Right lung (tissue), 10 donors: ENCODE measurements around the gene CDC37. TPM values are rescaled to one million over a fixed set of nuclear protein-coding genes. Genes with fewer than 3 reads are reported as not detected.

ENCODE experiments used
- DNase-seq, 2 donors: peaks; one replicate each; pipeline ENCODE4 v3.0.0-alpha.2; 2013
- long read RNA-seq, 8 donors: transcript quantifications; one replicate each; lab custom pipeline, GENCODE V29; 2026
- polyA plus RNA-seq, 5 donors: library from polyadenylated mRNA; unstranded; fragments of 120-200 nt; gene quantifications; one replicate each; pipeline versions ENCODE4 v1.2.1 to v1.2.3, GENCODE V29; 2013; ENCODE audit warnings: inconsistent platforms in 1 of 5, low replicate concordance in 1 of 5; ENCODE audit not compliant: insufficient read length in 5 of 5, insufficient read depth in 1 of 5

CDC37 gene
- 100 to 1,000 TPM; 147 to 223 (median 164) TPM for polyA plus RNA-seq
- long read RNA-seq, donor 1, transcript CDC37-201 (8 exons, 1,608 nt): major isoform, 69 of 142 reads
- long read RNA-seq, donor 1, transcript CDC37-209 (7 exons, 1,377 nt): minor isoform, 28 of 142 reads
- long read RNA-seq, donor 1, partial matches to known transcripts: 44 of 142 reads
- long read RNA-seq, donor 1, other reads (novel, unspliced or antisense): 0 of 142 reads
- long read RNA-seq, donor 2, transcript CDC37-209 (7 exons, 1,377 nt): minor isoform, 21 of 76 reads
- long read RNA-seq, donor 2, transcript CDC37-201 (8 exons, 1,608 nt): major isoform, 40 of 76 reads
- long read RNA-seq, donor 2, partial matches to known transcripts: 14 of 76 reads
- long read RNA-seq, donor 2, other reads (novel, unspliced or antisense): 0 of 76 reads
- long read RNA-seq, donor 3, transcript CDC37-209 (7 exons, 1,377 nt): minor isoform, 22 of 94 reads
- long read RNA-seq, donor 3, transcript CDC37-201 (8 exons, 1,608 nt): major isoform, 29 of 94 reads
- long read RNA-seq, donor 3, partial matches to known transcripts: 43 of 94 reads
- long read RNA-seq, donor 3, other reads (novel, unspliced or antisense): 0 of 94 reads
- long read RNA-seq, donor 4, transcript CDC37-209 (7 exons, 1,377 nt): minor isoform, 8 of 47 reads
- long read RNA-seq, donor 4, transcript CDC37-201 (8 exons, 1,608 nt): major isoform, 23 of 47 reads
- long read RNA-seq, donor 4, partial matches to known transcripts: 15 of 47 reads
- long read RNA-seq, donor 4, other reads (novel, unspliced or antisense): 0 of 47 reads
- long read RNA-seq, donor 5, transcript CDC37-201 (8 exons, 1,608 nt): major isoform, 51 of 131 reads
- long read RNA-seq, donor 5, transcript CDC37-209 (7 exons, 1,377 nt): minor isoform, 19 of 131 reads
- long read RNA-seq, donor 5, partial matches to known transcripts: 61 of 131 reads
- long read RNA-seq, donor 5, other reads (novel, unspliced or antisense): 0 of 131 reads
- long read RNA-seq, donor 6, transcript CDC37-201 (8 exons, 1,608 nt): major isoform, 79 of 184 reads
- long read RNA-seq, donor 6, transcript CDC37-209 (7 exons, 1,377 nt): minor isoform, 32 of 184 reads
- long read RNA-seq, donor 6, partial matches to known transcripts: 73 of 184 reads
- long read RNA-seq, donor 6, other reads (novel, unspliced or antisense): 0 of 184 reads
- long read RNA-seq, donor 7, transcript CDC37-201 (8 exons, 1,608 nt): major isoform, 32 of 66 reads
- long read RNA-seq, donor 7, transcript CDC37-209 (7 exons, 1,377 nt): minor isoform, 11 of 66 reads
- long read RNA-seq, donor 7, partial matches to known transcripts: 23 of 66 reads
- long read RNA-seq, donor 7, other reads (novel, unspliced or antisense): 0 of 66 reads
- long read RNA-seq, donor 8, transcript CDC37-201 (8 exons, 1,608 nt): major isoform, 27 of 44 reads
- long read RNA-seq, donor 8, transcript CDC37-209 (7 exons, 1,377 nt): minor isoform, 11 of 44 reads
- long read RNA-seq, donor 8, partial matches to known transcripts: 6 of 44 reads
- long read RNA-seq, donor 8, other reads (novel, unspliced or antisense): 0 of 44 reads

DNA sequence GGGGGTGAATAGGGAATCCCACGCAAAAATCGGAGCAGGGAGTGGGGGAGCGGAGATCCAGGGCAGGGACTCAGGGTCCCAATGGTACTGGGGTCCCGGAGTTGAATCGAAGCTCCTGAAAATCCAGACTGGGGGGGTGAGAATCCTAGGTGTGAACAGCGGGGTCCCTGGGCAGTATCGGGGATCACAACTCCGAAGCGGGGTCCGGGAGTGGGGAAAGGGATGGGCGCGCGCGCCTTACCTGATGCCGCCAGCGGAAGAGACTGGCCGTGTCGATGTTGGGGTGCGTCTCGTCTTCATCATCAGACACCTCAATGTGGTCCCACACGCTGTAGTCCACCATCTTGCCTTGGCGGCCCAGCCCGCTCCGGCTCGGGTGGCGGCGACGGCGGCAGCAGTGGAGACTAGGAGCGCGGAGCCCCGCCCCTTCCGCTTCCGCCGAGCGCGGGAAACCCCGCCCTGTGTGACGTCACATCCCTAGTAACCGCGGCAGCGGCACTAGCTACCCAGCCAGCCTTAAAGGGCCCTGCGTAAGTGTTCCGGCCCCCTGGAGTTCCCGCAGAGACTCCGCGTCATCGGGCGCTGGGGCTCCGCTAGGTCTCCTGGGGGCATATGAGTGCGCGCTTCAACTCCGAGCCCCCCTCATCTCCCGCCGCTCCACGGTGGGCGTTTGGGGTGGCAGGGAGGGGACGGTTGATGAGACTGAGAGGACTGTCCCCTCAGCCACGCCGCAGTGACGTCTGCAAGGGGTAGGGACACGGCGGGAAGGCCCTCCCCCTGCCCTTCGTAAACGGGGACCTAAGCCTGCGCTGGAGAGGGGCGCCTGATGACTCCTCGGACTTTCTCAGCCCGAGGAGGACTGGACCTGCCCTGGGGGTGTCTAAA, at the start of gene CDC37:
CDC37 (minus strand) TSS at position 406 of the 885 bp plus-strand sequence; CDS start at position 343, 63 bp downstream.
- DNase-seq: peak; percentile 96 to 98

DNA sequence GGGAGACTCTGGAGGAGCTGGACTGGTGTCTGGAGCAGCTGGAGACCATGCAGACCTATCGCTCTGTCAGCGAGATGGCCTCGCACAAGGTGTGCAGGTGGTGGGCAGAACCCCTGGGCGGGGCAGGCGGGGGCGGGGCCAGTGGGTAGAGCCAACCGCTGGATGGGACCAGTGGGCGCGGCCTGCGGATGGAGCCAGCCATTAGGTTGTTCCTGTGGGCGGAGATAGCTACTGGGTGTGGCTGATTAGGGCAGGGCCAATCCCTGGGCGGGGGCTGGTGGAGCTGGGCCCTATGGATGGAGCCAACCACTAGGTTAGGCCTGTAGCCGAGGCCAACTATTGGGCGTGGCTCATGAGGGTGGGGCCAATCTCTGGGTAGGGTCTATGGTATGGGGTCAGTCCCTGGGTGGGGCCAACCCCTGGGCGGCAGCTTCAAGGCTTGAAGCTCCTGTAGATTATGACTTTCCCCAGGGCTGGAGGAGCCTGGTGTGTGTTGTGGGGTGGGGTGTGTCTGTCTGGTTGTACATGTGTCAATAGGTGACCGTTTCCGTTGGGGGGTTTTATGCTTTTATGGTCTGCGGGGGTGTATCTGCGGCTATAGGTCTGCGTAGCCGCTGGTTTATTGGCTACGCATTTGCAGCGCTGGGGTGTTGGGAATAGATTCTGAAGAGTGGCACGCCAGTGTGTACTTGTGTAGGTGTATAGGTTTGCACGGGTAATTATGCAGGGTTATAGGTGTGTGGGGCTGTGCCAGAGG, 47.7 kb upstream of the CDC37 start:
- no peak for DNase-seq

DNA sequence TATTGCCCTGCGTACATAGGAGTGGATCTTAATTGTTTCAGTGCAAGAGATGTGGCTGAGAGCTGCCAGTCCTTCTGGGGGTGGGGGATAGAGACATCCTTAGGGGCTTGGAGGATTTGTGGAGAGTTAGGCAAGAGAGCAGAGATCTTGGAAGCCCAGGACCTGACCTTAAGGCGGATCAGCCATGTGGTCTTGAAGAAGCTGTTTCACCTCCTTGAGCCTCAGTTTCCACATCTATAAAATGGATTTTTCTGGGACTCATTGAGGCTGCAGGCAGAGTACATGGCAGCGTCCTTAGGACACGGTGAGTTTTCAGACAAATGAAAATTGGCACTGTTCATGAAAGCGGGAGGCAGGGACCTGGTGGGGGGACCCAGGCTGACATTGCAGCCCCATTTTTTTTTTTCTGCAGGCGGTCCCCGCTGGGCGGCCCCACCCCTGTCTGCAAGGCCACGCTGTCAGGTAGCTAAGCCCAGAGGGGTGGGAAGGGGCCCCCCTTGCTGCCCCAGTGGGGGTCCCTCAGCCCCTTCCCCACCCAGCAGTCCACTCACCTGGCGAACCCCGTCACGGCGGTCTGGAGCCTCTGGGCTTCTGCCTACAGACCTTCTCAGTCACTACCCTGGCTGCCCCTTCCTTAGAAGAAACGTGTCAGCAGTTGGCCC, 47.0 kb upstream of the CDC37 start:
- DNase-seq: no peak

DNA sequence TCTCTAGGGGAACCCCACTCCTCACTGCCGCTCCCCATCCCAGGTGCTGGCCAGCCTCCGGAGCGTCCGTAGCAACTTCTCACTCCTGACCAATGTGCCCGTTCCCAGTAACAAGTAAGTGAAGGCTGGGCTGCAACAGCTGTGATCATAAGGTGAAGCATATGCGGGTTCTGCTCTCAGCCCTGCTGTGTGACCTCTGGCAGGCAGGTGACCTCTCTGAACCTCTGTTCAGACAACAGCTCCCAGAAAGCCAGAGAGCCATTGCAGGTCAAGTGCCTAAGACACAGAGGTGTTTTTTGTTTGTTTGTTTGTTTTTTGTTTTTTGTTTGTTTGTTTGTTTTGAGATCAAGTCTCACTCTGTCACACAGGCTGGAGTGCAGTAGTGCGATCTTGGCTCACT, 45.7 kb upstream of the CDC37 start:
- no peak for DNase-seq

DNA sequence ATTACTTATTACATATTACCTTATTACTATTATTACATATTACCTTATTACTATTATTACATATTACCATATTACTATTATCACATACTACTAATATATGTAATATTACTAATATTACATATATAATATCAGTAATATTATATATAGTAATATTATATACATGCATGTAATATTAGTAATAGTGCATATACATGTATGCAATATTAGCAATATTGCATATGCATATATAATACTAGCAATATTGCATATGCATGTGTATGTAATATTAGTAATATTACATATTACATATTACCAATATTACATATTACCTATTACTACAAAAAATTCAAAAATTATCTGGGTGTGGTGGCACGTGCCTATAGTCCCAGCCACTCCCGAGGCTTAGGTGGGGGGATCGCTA, 39.4 kb upstream of the CDC37 start:
- DNase-seq: no peak

DNA sequence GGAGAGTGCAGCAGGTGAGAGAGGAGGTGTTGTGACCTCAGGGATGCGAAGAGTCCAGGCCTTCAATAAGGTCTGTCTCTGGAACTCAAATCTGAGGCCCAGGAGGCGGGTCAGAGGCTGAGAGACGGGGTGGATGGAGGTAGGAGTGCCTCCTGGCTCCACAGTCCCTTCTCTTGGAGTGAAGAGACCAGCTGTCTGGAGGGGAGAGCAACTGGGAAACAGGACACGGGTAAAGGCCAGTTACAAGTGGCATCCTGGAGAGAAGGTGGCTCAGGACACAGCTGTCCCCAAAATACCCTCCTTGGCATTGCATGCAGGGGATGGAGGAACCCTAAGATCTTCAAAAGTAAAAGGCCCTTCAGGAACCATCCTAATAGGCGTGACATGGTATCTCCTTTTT, 36.2 kb upstream of the CDC37 start:
- DNase-seq: no peak

DNA sequence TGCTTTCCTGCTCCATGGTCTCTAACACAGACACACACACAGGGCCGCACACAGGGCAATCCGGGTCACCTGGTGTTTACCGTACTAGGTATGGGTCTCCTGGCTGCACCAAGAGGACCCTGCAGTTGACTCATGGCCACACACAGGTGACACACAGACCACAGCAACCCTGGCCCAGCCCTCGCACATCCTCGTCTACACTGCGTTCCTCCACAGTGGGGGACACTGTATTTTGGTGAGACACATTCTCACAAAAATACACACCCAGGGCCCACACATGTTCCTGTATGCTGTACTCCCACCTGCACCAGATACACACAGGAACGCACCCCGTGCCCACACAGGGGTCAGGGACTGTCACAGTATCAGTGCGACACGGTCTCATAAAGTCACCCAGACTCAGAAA, 29.8 kb upstream of the CDC37 start:
- no peak for DNase-seq

DNA sequence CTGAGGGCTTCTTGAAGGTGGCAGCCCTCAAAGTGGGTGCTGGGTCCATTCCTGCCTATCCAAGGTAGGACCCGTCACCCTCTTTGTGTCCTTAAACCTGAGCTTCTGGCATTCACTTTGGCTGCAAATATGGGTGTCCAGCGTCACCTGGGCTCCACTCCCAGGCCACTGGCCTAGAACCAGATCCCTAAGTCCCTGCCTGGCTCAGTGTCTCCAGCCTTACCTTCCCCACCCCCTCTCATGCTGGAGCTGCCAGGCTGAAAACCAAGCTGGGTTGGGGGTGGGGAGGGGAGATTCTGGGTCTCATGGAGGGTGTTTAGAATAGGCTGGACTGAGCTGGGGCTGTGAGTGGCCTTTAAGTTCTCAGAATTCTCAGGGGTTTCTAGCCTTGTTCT, 29.4 kb upstream of the CDC37 start:
- no peak for DNase-seq

DNA sequence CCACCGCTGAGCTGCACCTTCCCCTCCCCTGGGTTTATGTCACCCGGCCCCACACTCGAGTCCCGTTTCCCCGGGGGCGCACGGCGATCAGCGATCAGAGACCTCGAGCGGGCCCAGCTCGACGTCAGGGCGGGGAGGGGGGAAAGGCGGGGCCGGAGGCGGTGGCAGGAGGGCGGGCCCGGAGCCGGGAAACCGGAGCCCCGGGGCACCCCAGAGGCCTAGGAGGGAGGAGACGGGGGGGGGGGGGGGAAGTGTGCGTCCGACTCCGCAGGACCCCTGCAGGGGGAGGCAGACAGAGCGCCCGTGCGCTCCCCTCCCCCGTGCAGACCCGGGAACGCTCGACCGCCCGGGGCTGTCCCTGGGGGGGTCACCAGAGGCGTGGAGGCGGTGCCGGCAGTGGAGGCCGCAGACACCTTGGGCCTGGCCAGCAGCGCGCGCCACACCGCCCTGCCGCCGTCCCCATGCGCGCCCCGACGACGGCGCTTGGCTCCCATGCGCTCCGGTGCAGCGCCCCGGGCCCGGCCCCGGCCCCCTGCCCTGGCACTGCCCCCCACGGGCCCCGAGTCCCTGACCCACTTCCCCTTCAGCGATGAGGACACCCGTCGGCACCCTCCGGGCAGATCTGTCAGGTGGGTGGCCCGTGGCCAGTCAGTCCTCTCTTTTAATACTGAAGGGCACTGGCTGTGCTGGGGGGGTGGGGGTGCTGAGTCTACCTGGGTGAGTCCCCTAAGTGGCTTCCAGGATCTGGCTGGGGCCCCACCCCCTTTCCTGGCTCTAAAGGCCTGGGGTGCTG, 28.8 kb upstream of the CDC37 start:
- no peak for DNase-seq

DNA sequence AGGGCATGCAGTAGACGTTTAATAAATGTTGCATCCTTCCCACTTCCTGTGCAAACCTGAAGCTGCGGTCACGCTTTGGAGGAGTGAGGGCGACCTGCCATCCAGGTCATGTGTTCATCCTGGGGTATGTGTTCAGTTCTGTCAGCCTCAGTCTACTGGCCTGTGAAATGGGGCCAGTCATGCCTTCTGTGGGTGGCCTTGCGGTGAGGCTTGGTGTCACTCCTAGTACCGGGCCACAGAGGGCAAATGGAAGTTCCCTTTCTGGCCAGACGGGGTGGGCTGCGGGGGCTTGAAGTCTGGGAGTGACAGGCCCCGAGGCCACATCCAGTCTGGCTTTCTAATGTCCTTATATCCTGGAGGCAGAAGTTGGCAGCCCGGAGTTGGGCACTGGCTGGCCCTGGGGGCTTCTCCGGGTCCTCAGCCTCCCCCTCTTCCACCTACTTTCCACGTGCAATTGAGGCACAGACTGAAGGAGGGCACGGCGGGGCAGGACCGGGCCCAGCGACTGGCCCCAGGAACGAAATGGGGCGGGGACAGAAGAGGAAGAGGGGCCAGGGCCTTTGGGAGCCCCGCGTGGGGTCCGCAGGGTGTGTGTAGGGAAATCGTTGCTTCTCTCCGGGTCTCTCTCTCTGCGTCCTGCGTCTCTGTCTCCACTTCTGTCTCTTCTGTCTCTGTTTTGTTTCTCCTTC, 28.1 kb upstream of the CDC37 start:
- no peak for DNase-seq

DNA sequence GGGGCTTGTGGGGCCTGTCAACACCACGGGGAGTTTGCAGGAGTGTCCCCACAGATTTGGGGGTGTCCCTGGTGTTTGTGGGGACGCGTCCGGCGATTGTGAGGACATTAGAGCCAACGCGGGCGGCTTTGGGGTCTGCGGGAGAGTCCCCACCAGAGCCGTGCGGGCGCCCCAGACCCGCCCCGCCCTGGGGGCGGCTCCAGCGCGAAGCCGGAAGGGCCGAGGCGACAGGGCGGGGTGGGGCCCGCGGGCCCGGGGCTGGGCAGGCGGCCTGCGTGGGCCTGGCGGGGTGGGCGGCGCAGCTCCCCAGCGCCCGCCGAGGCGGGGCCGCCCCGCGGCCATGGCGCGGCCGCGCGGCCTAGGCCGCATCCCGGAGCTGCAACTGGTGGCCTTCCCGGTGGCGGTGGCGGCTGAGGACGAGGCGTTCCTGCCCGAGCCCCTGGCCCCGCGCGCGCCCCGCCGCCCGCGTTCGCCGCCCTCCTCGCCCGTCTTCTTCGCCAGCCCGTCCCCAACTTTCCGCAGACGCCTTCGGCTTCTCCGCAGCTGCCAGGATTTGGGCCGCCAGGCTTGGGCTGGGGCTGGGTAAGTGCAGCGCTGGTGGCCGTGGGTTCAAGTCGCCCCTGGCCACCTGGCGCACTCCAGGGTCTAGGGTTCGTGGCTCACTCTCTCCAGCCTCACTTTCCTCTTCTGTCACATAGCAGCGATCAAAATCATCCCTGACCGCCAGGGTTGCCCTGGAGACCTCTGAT, 27.3 kb upstream of the CDC37 start:
- peak in 1 of 2 donors; percentile 51 for DNase-seq

DNA sequence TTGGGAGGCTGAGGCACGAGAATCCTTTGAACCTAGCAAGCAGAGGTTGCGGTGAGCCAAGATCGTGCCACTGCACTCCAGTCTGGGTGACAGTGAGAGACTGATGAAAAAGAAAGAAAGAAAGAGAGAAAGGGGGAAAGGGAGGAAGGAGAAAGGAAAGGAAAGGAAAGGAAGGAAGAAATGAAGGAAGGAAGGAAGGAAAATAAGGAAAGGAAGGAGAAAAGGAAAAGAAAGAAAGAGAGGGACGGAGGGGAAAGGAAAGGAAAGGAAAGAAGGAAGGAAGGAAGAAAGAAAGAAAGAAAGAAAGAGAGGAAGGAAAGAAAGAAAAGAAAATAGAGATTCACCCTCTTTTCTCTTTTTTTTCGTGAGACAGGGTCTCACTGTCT, 25.6 kb upstream of the CDC37 start:
- DNase-seq: no peak

DNA sequence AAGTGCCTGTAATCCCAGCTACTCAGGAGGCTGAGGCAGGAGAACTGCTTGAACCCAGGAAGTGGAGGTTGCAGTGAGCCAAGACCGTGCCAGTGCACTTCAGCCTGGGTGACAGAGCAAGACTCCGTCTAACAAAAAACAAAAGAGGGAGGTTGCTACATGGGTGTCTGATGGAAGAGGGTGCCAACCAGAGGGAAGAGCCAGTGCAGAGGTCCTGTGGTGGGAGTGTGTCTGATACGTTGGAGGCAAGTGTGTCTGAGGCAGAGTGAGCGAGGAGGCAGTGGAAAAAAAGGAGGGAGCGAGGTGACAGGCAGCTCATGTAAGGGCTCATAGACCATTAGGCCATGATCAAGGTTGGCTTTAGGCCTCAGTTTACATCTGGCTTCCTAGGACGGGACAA, 23.8 kb upstream of the CDC37 start:
- no peak for DNase-seq

DNA sequence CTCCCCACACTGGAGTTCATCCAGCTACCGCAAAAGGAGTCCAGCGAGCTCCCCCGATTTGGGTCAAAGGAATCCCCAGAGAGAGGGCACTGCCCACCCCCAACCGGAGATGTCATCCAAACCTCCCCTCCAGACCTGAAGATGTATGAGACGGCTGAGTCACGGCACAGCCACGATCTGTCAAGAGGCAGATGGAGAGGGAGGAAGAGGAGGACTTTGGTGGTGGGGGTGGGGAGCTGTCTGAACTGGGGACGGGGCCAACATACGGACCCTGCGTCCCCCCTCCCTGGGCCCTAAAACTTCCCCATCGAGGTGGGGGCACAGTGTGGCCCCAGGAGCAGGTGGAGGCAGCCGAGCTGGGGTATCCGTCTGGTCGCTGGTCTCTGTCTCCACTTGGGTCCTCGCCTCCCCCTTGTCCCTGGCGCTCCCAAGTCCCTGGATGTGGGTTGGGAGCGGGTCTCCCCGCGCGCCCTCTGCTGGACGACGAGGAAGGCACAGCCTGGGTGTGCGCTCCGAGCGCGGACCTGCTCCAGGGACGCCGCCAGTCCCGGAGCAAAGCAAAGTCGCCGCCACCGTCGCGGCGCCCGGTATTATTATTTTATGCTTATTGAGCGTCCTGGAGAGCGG, 20.8 kb upstream of the CDC37 start:
- DNase-seq: peak in 1 of 2 donors; percentile 62

DNA sequence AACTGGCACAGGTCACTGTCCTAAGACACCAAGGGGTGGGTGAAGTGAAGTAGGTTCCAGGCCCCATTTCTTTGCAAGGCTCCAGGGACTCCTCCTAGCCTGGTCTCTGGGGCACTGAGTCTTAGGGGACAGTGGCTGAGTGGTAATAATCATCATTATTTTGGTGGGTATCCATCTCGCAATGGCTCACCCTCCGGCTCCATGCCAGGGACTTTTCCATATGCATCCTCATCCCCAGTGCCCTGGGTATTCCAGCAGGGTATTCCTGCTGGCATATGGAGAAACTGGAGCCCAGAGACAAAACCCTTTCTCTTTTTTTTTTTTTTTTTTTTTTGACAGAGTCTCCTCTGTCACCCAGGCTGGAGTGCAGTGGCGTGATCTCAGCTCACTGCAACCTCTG, 19.5 kb upstream of the CDC37 start:
- no peak for DNase-seq

DNA sequence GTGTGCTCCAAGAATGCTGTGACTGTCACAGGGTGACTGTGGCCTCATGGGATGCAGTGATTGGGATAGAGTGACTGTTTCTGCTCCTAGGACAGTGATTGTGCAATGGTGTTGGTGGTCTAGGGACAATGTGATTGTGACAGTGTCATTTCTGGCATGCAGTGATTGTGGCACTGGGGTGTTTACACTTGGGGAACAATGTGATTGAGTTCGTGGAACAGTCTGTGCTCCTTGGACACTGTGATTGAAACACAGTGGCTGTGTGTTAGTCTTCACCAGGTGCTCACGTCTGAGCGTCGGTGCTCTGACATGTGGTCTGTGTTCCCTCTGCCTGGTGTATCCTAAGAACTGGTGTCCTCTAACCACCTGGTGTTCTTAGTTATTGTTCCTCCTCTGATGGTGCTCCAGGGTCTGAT, 18.7 kb upstream of the CDC37 start:
- DNase-seq: no peak
